22Rv1 (cell line): ENCODE measurements around the gene GBP3.
A peak's percentile ranks its signal among the peaks of the same experiment; 100 is the strongest.
"Not testable (repeated sequence)": the region's sequence is repeated elsewhere in the genome, so short reads cannot be mapped to it uniquely, and the experiment has no call there.

Experiments used
- H3K27ac ChIP-seq: fragments of 450-650 bp; 2 replicates; pipeline ENCODE4 v1.5.1; 2017
- CTCF ChIP-seq: fragments of 450-650 bp; IDR thresholded peaks from 2 replicates; pipeline ENCODE4 v1.5.1; 2017; ENCODE audit warnings: mild to moderate bottlenecking
- ZFX ChIP-seq: fragments of 450-650 bp; IDR thresholded peaks from 2 replicates; pipeline ENCODE4 v1.6.1; 2017; ENCODE audit warnings: antibody characterized with exemption, borderline replicate concordance

The GBP3 gene

GRCh38 chr1:89044970-89045721, 22.5 kb upstream of the GBP3 start:
- peak overlapping the region; percentile 38 for H3K27ac ChIP-seq
- TF ChIP-seq ZFX = no peak
- TF ChIP-seq CTCF = no peak

- TF ChIP-seq CTCF (no peak), ZFX (no peak)
- H3K27ac ChIP-seq = no peak overlapping the region
These were observed 21.3 kb upstream of the GBP3 start for GRCh38 chr1:89043940-89044339.

GRCh38 chr1:89042491-89042890, 19.8 kb upstream of the GBP3 start:
- TF ChIP-seq ZFX (no peak), CTCF (no peak)
- no peak overlapping the region for H3K27ac ChIP-seq

GRCh38 chr1:89041721-89042120, 19.1 kb upstream of the GBP3 start:
- no peak overlapping the region for H3K27ac ChIP-seq

GRCh38 chr1:89041119-89041641, 18.5 kb upstream of the GBP3 start:
- no peak for TF ChIP-seq ZFX
- no peak for TF ChIP-seq CTCF

More at GRCh38 chr1:89041721-89042120, 19.1 kb upstream of the GBP3 start:
- TF ChIP-seq CTCF = no peak
- no peak for TF ChIP-seq ZFX

GRCh38 chr1:89040315-89040626, 17.6 kb upstream of the GBP3 start:
- TF ChIP-seq ZFX (no peak), CTCF (no peak)
- no peak overlapping the region for H3K27ac ChIP-seq

More at GRCh38 chr1:89041119-89041641, 18.5 kb upstream of the GBP3 start:
- no peak overlapping the region for H3K27ac ChIP-seq

GRCh38 chr1:89037186-89037585, 14.5 kb upstream of the GBP3 start:
- no peak overlapping the region for H3K27ac ChIP-seq
- TF ChIP-seq ZFX = no peak

- no peak for TF ChIP-seq CTCF
- TF ChIP-seq ZFX = no peak
- H3K27ac ChIP-seq = no peak overlapping the region
These were observed 12.4 kb upstream of the GBP3 start for GRCh38 chr1:89035080-89035479.

GRCh38 chr1:89034004-89034403, 11.3 kb upstream of the GBP3 start:
- not testable (repeated sequence) for H3K27ac ChIP-seq

GRCh38 chr1:89029051-89029450, 6.4 kb upstream of the GBP3 start:
- not testable (repeated sequence) for H3K27ac ChIP-seq
